GM18526 (cell line): ENCODE data around the gene LMBRD1.

Experiments
- POLR2A ChIP-seq: IDR thresholded peaks from 3 replicates; pipeline ENCODE4 v1.6.1; 2011; ENCODE audit not compliant: insufficient read length; ENCODE audit errors: extremely low read depth

Gene LMBRD1

DNA sequence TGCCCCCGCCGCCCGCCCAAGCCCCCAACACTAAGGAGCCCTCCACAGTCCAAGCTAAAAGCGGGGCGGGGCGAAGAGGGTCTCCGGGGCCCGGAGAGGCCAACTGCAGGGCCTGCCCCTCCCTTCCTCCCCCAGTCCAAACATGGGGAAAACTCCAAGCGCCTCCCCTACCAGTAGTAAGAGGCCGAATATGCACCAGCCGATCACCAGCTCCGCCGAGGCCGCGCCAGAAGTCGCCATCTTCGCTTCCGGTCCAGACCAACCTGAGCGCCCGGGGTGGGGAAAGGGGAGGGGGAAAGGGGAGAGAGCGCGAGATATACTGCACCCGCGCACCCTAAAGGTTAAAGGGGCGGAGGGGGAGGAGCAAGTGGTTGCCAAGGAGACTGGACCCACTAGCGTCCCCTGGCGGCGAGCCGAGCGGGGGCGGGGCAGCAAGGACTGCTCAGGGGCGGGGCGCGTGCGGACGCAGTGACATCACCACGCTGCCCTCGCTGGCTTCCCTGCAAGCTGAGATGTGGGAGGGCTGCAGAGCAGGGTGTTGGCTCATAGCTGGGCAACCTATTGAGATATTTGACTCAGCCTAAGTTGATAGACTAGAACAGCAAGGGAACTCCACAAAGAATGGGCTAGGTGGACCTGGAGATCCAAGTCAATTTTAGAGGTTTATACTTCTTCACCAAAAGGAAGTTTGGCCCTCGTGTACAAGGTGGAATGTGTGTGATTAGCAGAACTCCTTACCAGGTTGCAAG lies at the start of gene LMBRD1:
Gene LMBRD1 (minus strand): TSS at position 369 of the 749 bp plus-strand sequence. CDS start 129 bp downstream, at position 240.
- TF ChIP-seq POLR2A = peak; percentile 34

DNA sequence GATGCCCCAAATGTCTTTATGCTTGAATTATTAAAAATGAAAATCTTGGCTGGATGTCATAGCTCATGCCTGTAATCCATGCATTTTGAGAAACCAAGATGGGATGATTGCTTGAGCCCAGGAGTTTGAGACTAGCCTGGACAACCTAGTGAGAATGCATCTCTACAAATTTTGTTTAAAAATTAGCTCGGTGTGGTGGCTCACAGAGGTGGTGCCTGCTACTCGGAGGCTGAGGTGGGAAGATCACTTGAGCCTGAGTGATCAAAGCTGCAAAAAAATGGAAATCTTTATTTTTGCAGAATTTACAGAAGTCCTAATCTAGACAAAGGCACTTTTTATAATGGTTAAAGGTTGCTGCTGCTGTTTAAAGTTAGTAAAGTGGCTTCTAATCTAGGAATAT lies 49.5 kb upstream of the LMBRD1 start:
- TF ChIP-seq POLR2A = no peak

DNA sequence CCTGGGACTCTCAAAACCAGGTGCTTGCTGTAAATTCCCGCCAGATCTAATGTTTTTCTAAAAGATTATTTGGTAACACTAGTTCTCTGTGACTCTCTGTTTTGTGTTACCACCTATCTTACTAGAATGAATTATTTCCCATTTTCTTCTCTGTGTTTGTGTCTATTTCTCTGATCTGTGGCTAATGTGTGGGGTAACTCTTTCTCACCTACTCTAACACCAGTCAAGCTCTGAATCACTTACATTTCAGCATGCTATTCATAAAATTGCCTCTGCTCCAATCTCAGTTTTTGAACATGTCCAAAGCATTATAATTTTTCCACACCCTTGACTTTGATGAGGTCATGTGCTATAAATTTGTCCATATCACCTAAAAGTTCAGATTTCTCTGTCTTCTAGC lies 46.4 kb upstream of the LMBRD1 start:
- TF ChIP-seq POLR2A = no peak

DNA sequence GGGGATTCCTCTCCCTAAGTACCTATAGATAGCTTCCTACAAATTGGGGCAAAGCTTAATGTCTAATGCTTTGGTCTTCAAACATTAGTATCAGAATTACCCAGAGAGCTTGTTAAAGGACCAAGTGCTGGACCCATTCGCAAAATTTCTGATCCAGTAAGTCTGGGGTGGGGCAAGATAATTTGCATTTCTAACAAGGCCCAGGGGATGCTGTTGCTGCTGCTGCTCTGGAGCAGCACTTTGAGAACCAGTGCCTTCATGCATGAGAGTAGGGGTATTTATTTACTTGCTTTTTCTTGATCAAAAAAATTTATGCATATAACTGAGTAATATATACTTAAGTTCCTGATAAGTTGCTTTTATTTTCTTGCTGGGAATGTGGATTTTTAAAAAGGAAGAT lies 45.1 kb upstream of the LMBRD1 start:
- TF ChIP-seq POLR2A = no peak

DNA sequence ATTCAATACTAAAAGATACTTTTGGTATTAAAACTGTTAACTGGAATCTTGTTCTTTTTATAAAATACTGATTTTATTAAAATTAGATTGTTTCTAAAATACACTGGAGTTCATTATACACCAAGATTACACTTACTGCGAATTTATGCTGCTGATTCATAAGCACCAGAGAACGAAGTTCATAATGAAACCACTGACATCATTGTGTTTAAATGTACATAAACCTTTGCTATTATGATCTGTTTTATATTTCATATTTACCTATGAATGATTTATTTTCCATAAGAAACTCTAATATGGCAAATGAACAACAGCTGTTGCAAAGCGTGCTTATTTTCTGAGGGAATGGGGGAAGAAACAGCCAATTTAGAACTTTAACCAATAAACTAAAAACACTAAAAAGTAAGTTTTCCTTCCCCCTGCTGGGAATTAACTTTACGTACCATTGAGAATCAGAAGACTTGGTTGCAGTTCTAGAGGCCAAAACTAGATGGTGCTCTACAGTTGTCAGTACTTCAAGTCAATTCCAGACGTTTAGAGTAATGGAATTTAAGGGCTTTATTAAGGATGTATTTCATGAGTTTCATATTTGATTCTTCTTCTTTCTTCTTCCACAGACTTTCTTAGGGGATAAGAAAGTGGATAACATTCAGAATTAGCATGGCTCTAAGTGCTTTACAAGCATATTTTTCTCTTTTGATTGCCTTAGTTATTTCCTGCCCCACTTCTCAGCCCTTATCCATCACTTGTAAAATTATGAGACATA lies 38.8 kb upstream of the LMBRD1 start:
- no peak for TF ChIP-seq POLR2A

DNA sequence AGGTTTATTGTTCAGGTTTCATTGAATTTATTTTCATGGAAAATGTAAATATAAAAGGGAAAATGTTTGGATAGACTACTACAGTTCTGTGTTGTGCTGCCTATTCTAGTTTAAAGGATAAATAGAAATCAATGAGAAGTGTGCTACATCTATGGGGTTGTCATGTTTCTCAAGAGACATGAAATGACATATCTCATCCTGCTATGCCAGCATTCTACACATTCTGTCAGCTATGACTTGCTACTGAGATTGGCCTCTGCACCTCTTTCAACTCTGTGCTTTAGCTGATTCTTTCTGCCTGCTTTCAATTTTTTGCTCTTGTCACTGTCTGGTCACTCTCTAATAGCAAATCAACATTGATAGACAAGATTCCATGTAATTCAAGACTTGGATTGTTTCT lies 35.7 kb upstream of the LMBRD1 start:
- TF ChIP-seq POLR2A = no peak

DNA sequence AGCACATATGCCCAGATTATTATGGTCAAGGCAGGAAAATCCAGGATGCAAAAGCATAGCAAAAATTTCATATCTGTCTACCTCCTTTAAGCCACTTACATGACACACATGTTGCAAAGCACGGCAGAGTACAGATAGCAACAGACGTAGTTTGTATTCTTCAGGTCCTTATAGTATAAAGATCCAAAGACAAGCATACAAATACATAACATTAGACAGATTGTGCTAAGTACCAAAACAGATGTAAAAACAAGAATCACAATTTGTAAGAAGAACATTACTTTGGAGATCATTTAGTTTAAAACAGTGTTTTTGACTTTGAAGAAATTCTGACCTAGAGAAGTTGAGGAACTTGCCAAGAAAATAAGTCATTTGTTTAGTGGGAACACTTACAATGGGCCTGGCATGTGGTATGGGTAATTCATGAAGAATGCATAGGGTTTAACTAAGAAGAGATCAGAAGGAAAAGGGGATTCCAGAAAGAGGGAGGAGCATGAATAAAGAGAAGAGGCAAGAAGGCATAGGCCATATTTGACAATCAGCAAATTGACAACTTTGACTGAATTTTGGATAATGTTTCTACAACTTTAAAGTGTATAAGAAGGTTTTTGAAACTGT lies 30.6 kb upstream of the LMBRD1 start:
- no peak for TF ChIP-seq POLR2A

DNA sequence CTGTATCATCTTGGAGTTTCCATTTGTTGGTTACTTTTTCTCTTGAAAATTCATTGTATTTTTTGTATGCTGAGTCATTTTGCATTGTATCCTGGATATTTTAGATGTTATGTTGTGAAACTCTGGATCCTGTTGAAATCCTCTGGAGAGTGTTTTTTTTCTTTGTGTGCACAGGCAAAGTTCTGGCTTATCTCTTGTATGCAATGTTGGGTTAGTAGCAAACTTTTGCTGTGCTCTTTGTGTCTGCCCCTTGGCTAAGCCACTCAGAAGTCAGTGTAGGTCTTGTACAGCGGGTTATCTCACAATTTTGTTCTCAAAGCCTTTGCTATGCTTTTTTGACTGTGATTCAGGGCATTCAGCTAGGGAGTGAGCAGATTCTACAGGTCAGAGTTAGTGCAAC lies 29.1 kb upstream of the LMBRD1 start:
- TF ChIP-seq POLR2A = no peak

DNA sequence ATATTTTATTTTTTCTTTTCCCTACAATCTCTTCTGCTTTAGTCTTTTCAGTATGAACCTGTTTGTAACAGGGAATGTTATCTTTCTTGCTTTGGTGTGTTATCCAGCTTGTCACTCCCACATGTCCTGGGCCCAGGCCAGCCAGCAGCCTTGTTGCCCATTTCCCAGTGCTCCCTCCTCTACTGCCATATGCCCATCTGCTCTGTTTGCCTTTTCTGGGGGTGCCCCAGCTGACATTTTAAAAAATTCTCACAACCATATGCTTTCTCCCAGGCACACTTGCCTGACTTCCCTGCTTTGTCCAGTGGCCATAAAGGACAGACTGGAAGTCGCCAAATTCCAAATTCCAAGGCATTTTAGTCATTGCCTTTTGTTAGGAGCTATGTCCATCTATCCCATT lies 23.6 kb upstream of the LMBRD1 start:
- no peak for TF ChIP-seq POLR2A

DNA sequence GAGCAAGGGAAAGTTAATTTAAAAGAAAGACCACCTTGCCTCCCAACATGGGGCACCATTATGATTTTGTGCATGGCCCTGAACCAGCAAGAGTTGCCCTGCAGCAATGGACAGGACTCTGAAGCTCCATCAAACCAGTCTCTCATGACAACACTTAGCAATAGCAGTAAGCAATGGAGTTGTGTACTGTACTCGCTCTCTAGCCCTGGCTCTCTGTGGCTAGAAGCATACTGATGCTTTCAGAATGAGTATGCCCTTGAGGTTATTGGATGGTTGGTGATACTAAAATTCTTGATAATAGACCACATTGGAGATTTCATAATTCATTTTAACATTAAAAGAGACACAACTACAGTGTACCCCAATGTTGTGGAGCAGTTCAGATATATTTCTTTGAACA lies 23.2 kb upstream of the LMBRD1 start:
- TF ChIP-seq POLR2A = no peak

DNA sequence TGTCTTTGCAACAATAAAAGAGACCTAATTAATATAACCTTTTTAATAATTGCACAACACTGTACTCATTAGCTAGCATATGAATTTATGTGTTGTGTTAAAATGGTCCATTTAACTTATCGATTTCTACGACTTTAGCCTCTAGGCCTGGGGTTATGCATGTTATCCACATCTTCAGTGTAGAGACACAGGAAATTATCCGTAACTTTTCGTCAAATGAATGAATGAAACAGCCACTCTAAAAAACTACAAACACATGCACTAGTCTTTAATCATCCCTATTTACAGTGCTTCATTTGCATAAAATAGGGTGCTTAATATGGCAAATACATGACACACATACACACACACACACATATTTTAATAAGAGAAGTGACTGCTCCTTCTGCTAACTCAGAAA lies 22.3 kb upstream of the LMBRD1 start:
- no peak for TF ChIP-seq POLR2A

DNA sequence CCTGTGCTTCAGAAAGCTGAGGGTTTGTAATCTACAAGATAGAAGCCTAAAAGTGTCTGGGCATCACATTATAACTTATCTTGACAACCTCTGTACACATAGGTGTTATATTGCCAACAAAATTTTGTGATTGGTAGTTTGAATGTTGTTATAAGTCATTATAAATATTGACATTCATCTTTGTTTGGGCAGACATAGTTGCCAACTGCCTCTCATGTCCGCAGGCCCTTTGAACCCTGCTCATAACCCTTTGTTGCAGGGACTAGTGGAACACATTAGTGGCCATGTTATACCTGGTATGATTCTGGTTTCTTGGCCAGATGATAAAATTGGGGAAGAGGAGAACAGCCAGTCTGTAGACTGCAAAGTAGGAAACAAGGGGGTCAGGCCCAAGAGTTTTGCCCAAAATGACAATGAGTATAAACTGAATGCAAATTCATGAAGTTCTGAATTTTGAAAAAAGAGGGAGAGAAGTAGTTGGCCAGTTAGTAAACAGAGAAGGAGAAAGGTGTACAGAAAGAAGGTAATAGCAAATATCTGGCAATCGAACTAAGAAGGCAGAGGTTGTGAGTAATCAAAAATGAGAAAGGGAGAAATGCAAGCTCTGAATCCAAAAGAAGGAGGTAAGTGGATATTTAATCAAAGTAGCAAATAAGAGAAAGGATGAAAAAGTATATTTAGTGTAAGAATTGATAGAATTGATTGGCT lies 21.6 kb upstream of the LMBRD1 start:
- no peak for TF ChIP-seq POLR2A

DNA sequence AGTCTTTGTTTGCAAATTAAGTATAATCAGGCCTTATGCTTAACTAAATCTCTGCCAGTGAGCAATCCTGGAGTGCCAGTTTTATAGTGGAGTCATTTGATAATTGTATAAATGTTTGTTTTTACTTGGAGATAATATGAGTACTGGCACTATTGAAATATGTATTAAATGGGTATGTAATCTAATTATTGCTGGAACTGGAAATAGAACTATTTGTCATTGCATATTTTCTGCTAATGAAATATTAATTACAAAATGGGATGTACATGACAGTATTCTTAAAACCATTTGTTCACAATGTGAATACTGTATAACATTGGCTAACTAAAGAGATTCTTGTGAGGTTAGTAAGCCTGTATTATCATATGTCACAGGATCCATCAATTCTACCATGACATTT lies 20.5 kb upstream of the LMBRD1 start:
- no peak for TF ChIP-seq POLR2A

DNA sequence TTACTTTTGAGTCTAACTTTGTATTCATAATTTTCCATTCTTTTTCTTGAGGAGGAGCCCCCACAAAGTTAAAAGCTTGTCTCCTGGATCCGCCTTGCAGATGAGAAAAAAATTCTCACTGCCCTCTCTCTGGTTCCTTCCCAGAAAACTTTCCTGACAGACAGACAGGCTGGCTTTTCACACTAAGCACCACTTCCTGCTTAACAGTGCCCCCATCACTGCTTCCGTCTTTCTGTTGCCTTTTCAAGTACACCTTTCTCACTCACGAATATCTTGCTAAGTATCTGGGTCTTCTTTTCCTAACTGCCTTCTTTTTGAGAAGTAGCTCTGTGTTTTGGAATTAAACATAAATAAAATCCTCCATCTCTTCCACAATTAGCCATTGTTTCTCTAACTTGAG lies 19.8 kb upstream of the LMBRD1 start:
- no peak for TF ChIP-seq POLR2A

DNA sequence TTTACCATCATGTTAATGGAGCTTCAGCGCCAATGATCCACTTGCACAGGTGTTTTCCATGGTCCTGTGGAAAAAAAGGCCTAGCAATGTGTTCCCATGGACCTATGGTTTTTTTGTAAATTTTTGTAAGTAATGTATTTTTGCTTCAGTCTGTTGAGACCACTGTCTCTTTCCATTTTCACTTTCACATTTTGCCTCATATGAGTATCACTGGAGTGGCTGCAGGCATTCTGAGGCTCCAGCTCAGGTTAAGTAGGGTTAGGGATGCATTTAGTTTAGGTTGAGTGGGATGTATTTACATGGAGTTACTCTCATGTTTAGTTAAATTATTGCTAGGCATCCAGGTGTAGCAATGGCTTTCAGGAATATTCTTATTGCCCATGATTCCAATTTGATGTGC lies 19.2 kb upstream of the LMBRD1 start:
- TF ChIP-seq POLR2A = no peak

DNA sequence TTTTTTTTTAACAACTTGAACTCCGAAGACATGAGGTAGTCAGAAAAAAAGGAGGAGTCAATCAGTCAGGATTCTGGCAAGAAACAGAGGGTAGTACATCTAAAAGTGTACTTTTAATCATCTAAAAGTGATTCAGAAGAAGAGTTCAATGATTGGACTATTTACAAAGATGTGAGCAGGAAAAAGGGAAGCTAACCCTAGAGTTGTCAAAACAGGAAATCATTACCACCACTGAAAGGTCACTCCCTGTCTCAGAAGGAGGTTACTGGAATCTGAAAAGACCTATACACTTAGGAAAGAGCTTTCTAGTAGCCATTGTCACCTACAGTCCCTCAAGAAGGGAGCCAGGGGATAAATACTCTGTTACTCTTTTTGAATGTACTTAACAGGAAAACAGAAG lies 16.7 kb upstream of the LMBRD1 start:
- no peak for TF ChIP-seq POLR2A

DNA sequence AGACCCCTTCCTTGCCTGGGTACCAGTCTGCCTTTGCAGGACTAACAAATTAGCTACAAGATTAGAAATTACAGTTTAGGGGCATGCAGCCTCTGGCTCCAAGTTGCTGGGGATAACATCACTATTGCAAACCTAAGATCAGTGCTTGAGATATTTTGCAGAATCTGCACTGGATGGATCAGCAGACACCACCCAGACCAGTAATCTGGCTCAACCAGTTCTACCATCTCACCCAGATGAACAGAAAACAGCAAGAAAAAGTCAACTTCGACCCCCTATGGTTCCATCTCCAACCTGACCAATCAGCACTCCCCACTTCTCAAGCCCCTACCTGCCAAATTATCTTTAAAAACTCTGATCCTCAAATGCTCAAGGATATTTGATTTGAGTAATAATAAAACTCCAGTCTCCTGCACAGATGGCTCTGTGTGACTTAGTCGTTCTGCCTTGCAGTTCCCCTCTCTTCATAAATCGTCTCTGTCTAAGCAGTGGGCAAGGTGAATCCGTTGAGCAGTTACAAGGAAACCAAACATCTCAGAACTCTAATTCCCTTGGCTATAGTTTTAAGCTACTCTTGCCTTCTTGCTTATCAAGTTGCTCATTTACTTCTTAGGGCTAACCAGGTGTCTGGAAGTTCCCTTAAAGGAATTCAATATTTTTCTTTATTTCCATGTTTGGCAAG lies 16.1 kb upstream of the LMBRD1 start:
- TF ChIP-seq POLR2A = no peak
